Amygdala (tissue), 56 donors: ENCODE data around the gene FHAD1.

Source experiments
- DNase-seq, 56 donors: peaks; one replicate each; lab custom pipeline; 2025; lab: John Stamatoyannopoulos, UW

Gene FHAD1

DNA sequence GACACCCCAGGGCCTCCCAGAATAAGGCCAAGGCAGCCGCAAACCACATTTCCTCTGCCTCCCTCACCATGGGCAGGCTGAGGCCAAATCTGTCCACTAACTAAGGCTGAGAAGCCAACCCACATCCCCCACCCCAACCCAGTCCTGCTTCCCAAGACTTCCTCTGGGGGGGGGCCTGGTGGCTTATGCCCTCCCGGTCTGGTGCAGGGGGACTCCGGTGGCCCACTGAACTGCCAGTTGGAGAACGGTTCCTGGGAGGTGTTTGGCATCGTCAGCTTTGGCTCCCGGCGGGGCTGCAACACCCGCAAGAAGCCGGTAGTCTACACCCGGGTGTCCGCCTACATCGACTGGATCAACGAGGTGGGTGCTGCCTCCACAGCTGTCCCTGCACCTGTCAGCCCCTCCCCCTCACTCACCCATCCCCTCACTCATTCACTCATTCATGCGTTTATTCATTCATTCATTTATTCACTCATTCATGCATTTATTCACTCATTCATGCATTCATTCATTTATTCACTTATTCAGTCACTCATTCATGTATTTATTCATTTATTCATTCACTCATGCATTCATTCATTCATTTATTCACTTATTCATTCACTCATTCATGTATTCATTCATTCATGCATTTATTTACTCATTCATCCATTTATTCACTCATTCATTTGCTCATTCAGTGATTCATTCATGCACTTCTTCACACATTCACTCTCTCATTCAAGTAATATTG lies 198.5 kb downstream of the FHAD1 start:
- DNase-seq: no peak

DNA sequence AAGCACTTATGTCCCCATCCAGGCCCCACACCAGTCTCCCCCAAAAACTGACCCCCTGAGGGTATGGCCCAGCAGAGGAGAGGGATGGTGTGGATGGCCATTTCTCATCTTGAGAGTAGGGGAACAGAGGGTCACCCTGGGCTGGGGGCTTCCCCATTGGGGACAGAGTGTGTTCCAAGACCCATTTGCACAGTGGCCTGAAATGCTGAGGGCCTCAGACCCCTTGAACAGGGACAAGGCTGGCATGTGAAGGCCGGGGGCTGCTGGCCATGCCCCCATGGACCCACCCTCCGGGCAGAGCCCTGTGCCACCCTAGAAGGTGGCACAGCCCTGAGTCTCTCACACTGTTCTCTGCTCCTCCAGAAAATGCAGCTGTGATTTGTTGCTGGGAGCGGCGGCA lies 199.2 kb downstream of the FHAD1 start:
- DNase-seq: no peak
